ENCODE results near the gene CDK6. TPM values are rescaled to one million over a fixed set of nuclear protein-coding genes. Genes with fewer than 3 reads are reported as not detected.

Gene CDK6
- total and polyA plus RNA-seq, 9 of the 15 experiments (the other 6 are each of a cell fraction or from before 2014, with no cell fraction given) = 7.6 to 109 (median 44.4) TPM

DNA sequence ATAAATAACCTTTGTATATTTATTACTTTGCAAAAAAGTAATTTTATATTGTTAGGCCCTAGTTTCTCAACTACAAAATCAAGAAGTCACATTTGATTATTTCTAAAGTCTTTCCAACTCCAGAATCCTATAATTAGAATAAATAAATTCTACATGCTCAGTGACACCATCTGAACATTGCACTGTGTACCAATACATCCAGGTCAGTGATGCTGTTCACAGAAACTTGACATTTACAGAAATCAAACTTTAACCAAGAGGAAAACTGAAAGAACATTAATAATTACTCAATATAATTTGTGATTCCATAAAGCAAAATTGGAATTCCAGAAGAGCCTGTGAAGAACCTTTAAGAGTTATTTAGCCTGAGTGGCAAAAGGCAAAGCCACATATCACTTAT lies 142.2 kb downstream of the CDK6 start:
- H3K4me2 ChIP-seq (ENCODE audit: insufficient read depth, low read length) = no peak overlapping the region
- ChIA-PET CTCF (ENCODE audit: low intra/inter-chr PET ratio) (no interaction called here), POLR2A (interaction anchor here (0.7 kb wide), 1 partner anchor 43 kb away, joined by 3 read pairs; no protein-coding TSS in a partner anchor)
- no peaks in the 10 kb centered on the region for H3K9me3 ChIP-seq (replicated peaks; ENCODE audit: control insufficient read depth, insufficient read depth, low read depth, low read length)
- no peak overlapping the region for H3K9ac ChIP-seq (ENCODE audit: insufficient read depth in 1 of 2, low read depth in 2 of 2, low read length in 2 of 2)
- H3K79me2 ChIP-seq (ENCODE audit: control insufficient read depth, insufficient read depth, low read length) = no peaks in the 10 kb centered on the region; the same call in 2 of the 3 replicates
- in situ Hi-C loops (cut with MboI) (loop anchor here (10.0 kb wide), 1 partner anchor 361 kb away; no protein-coding TSS in a partner anchor), intact Hi-C loops (cut with micrococcal nuclease) (loop anchor here (2.0 kb wide), 1 partner anchor 187 kb away; no protein-coding TSS in a partner anchor)
- no peak overlapping the region for H2AFZ ChIP-seq (ENCODE audit: low read depth, low read length)
- H3K27ac ChIP-seq (ENCODE audit: extremely low read depth, low read depth, low read length) = no peak overlapping the region
- H3K27me3 ChIP-seq (ENCODE audit: control insufficient read depth in 2 of 2, insufficient read depth in 2 of 2, low read length in 2 of 2) = no peaks in the 10 kb centered on the region
- FAIRE-seq (no peak), ATAC-seq (no peak), DNase-seq (ENCODE audit: extremely low read depth in 1 of 4, low spot score in 3 of 4) (no peak)
- H3K4me1 ChIP-seq (replicated peaks in 1 of 2; ENCODE audit: control insufficient read depth in 2 of 2, insufficient read depth in 2 of 2, low read length in 2 of 2) = peaks cover 7 to 11% of the 10 kb centered on the region in 2 experiments; a peak in 3 of 5 replicates
- H3K9me1 ChIP-seq (ENCODE audit: control insufficient read depth, insufficient read depth, low read length) = no peaks in the 10 kb centered on the region
- no peak overlapping the region for H3K4me3 ChIP-seq
- peaks cover 3% of the 10 kb centered on the region; the same call in 2 of the 3 replicates for H3K36me3 ChIP-seq (ENCODE audit: control insufficient read depth, insufficient read depth, low read length)
- BruUV-seq (replicated peaks) = no TSS peak
- peaks cover 9% of the 10 kb centered on the region; the same call in 1 of the 2 replicates for H4K20me1 ChIP-seq (replicated peaks; ENCODE audit: control insufficient read depth, insufficient read depth, low read length)
- TF ChIP-seq ZKSCAN3 (CRISPR knock-in tag; IDR thresholded peaks at IDR 0.05) (no peak), CGGBP1 (CRISPR knock-in tag; IDR thresholded peaks at IDR 0.05) (no peak), TCFL5 (CRISPR knock-in tag; conservative IDR thresholded peaks at IDR 0.05) (no peak), TAF9B (IDR thresholded peaks at IDR 0.05; ENCODE audit: partially characterized antibody) (no peak), KHSRP (IDR thresholded peaks at IDR 0.05) (no peak), CBFA2T2 (conservative IDR thresholded peaks at IDR 0.05) (no peak), NCOR1 (IDR thresholded peaks at IDR 0.05) (no peak), KLF6 (CRISPR knock-in tag; IDR thresholded peaks at IDR 0.05; ENCODE audit: borderline replicate concordance) (no peak), ZC3H11A (IDR thresholded peaks at IDR 0.05; ENCODE audit: low read depth, low read length) (no peak), SRF (CRISPR knock-in tag; IDR thresholded peaks at IDR 0.05) (no peak), HMG20A (CRISPR knock-in tag; conservative IDR thresholded peaks at IDR 0.05) (no peak), RUNX1 (IDR thresholded peaks at IDR 0.05; ENCODE audit: low read depth) (no peak), HDAC8 (tag; IDR thresholded peaks at IDR 0.05) (no peak), CTCFL (IDR thresholded peaks at IDR 0.05; ENCODE audit: borderline replicate concordance, insufficient read depth, low read depth, low read length, poor library complexity, severe bottlenecking) (no peak), ZNF165 (CRISPR knock-in tag; IDR thresholded peaks at IDR 0.05; ENCODE audit: borderline replicate concordance) (no peak), ZC3H4 (CRISPR knock-in tag; IDR thresholded peaks at IDR 0.05; ENCODE audit: borderline replicate concordance) (no peak), ZNF57 (CRISPR knock-in tag; IDR thresholded peaks at IDR 0.05) (no peak)
- TF ChIP-seq, protein P1, sequence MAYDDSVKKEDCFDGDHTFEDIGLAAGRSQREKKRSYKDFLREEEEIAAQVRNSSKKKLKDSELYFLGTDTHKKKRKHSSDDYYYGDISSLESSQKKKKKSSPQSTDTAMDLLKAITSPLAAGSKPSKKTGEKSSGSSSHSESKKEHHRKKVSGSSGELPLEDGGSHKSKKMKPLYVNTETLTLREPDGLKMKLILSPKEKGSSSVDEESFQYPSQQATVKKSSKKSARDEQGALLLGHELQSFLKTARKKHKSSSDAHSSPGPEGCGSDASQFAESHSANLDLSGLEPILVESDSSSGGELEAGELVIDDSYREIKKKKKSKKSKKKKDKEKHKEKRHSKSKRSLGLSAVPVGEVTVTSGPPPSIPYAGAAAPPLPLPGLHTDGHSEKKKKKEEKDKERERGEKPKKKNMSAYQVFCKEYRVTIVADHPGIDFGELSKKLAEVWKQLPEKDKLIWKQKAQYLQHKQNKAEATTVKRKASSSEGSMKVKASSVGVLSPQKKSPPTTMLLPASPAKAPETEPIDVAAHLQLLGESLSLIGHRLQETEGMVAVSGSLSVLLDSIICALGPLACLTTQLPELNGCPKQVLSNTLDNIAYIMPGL (CRISPR knock-in tag; IDR thresholded peaks at IDR 0.05) = no peak

Data from K562 (cell line).